ENCODE results near the gene PELI2.

DNA sequence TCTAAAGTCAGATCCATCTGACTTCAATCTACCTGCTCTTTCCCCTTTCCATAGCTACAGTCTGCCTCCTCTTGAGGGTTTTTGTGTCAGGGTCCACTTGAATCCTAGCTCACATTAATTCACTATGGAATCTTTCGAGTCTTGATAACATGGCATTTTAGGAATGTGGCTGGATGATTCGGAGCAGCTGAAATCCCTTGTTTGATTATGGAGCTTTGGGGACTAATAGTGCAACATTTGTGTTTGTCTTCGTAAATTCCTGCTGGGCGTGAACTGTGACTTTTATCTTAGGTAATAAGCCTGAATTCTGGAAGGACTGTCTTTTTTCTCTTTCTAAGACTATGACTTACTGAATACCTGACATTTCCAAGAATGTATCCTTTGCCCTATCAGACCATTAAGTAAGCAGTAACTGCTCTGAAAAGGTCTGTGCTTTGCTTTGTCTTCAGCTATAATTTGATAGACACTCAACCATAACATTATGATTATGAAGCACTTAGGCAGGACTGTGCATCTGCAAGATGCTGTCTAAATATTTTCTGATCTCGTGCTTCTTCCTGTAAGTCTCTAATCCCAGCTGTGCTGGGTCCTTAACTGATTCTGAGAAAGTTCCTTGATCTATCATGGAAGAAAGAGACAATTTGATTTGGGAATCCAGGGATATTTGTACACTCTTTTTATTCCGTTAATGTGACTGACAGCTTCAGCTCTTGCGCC, 19.0 kb upstream of the PELI2 start:
- TF ChIP-seq POLR2A (IDR thresholded peaks at IDR 0.05; ENCODE audit: low read length) (no peak), GATA1 (IDR thresholded peaks at IDR 0.05; ENCODE audit: low read depth, low read length) (no peak)
